HPDE6-E6E7 (cell line): ENCODE results near the gene AGO4.
"Not testable (repeated sequence)": the region's sequence is repeated elsewhere in the genome, so short reads cannot be mapped to it uniquely, and the experiment has no call there.

ENCODE experiments used
- DNase-seq: peaks from one replicate; pipeline ENCODE4 v3.0.0; 2011; ENCODE audit warnings: missing footprints; ENCODE audit errors: extremely low spot score

AGO4 gene

GRCh38 chr1:35863881-35864625, 56.2 kb downstream of the AGO4 start:
- no peak for DNase-seq

GRCh38 chr1:35864813-35865212, 57.0 kb downstream of the AGO4 start:
- DNase-seq, result no peak

GRCh38 chr1:35866991-35867390, 59.2 kb downstream of the AGO4 start:
- DNase-seq, result no peak

GRCh38 chr1:35869245-35869950, 61.6 kb downstream of the AGO4 start:
- not testable (repeated sequence) for DNase-seq

GRCh38 chr1:35870651-35871309, 63.0 kb downstream of the AGO4 start:
- no peak for DNase-seq

GRCh38 chr1:35873243-35873750, 65.5 kb downstream of the AGO4 start:
- no peak for DNase-seq

GRCh38 chr1:35874115-35874514, 66.3 kb downstream of the AGO4 start:
- not testable (repeated sequence) for DNase-seq

- DNase-seq, result no peak
Observed at GRCh38 chr1:35876988-35877387, 69.2 kb downstream of the AGO4 start.

GRCh38 chr1:35881850-35882273, 74.0 kb downstream of the AGO4 start:
- DNase-seq, result no peak

GRCh38 chr1:35882586-35882944, 74.7 kb downstream of the AGO4 start:
- no peak for DNase-seq

GRCh38 chr1:35882945-35883634, 75.3 kb downstream of the AGO4 start, which contains the start of gene AGO1:
AGO1 (plus strand) TSS chr1:35883209; CDS start chr1:35883422, 213 bp downstream.
- DNase-seq, result peak; percentile 99

GRCh38 chr1:35883635-35884101, 75.9 kb downstream of the AGO4 start:
- no peak for DNase-seq

GRCh38 chr1:35884934-35885333, 77.1 kb downstream of the AGO4 start:
- DNase-seq, result no peak

GRCh38 chr1:35885961-35886558, 78.2 kb downstream of the AGO4 start:
- DNase-seq, result no peak

GRCh38 chr1:35886577-35887431, 79.0 kb downstream of the AGO4 start:
- no peak for DNase-seq

- DNase-seq, result no peak
Observed at GRCh38 chr1:35887508-35887907, 79.7 kb downstream of the AGO4 start.

- DNase-seq, result no peak
Observed at GRCh38 chr1:35888255-35888654, 80.4 kb downstream of the AGO4 start.

- not testable (repeated sequence) for DNase-seq
Observed at GRCh38 chr1:35888981-35889380, 81.2 kb downstream of the AGO4 start.

- DNase-seq, result no peak
Observed at GRCh38 chr1:35893051-35893879, 85.4 kb downstream of the AGO4 start.
